Activated CD4-positive, alpha-beta T cell treated with anti-CD3 and anti-CD28 coated beads for 48 hours (primary cell): ENCODE measurements around the gene SCTR.

ENCODE experiments used
- DNase-seq: peaks from one replicate; pipeline ENCODE4 v3.0.0-alpha.2; 2020

SCTR gene

DNA sequence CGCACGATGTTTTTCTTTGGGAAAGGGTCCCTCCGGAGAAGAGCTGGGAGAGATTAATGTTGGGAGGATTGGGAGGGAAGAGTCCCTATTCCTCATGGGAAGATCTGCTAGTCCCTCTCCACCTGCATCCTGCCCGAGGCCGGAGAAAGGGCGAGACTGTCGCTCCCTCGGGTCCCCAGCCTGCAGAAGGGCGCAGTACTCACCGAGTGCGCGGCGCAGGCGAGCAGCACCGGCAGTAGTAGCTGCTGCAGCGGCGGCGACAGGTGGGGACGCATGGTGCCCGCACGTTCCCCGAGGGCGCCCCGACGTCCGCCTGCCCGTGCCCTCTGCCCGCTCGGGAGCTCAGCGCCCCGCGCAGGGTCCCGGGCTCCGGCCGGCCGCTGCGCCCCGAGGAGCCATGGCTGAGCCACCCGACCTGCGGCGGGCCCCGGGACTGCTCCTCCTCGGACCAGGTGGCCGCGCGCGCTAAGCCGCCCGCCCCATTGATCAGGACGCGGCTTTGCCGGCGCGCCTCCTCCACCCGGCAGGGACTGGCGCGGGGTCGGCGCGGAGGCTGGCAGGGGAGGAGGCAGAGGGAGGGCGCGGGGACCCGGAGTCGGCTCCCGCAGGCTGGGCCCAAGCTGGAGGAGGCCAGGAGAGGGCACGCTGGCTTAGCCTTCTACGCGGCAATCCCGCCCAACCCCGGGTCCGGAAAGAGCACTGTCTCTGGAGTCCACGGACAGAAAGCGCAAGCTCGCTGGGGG is at the start of gene SCTR:
Gene SCTR (minus strand): TSS at position 532 of the 743 bp plus-strand sequence. CDS start 257 bp downstream, at position 275.
- DNase-seq = peak; percentile 6

DNA sequence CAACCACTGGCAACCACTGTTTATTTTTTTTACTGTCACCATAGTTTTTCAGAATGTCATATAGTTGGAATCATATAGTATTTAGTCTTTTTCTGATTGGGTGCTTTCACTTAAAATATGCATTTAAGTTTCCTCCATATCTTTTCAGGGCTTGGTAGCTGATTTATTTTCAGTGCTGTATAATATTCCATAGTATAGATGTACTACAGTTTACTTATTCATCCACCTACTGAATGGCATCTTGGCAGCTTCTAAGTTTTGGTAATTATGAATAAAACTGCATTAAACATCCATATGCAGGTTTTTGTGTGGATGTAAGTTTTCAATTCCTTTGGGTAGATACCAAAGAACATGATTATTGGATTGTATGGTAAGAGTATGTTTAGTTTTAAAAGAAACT is 43.0 kb upstream of the SCTR start:
- DNase-seq = no peak

DNA sequence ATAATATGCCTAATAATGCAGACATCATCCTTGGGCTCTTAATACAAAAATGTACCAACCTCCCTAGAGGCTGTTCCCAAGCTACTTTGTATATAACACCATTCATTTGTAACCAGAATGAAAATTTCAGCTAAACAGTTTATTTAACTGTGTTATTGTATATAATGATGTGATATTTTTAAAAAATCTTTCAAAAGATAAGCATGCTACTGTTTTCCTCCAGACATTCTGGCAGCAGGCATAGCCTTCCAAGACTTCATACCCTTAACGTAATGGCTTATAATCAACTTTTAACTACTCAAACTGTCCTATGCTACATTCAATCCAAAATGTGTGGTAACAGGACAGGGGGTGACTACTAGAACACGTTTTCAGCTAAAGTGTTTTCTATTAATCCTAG is 41.2 kb upstream of the SCTR start:
- no peak for DNase-seq

- DNase-seq = no peak
Observed at GRCh38 chr2:119553687-119554344, 29.5 kb upstream of the SCTR start.

GRCh38 chr2:119552902-119553301 is 28.6 kb upstream of the SCTR start:
- DNase-seq = no peak

DNA sequence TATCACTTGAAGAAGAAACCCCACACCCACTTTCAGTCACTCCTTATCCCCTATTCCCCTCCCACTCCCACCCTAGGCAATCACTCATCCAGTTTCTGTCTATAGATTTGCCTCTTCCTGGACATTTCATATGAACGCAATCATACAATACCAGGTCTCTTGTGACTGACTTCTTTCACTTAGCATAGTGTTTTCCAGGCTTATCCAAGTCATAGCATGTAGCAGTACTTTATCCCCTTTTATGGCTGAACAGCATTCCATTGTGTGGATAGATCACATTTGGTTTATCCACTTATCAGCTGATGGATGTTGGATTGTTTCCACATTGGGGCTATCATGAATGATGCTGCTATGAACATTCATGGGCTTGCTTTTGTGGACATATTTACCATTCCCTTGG is 26.6 kb upstream of the SCTR start:
- no peak for DNase-seq

DNA sequence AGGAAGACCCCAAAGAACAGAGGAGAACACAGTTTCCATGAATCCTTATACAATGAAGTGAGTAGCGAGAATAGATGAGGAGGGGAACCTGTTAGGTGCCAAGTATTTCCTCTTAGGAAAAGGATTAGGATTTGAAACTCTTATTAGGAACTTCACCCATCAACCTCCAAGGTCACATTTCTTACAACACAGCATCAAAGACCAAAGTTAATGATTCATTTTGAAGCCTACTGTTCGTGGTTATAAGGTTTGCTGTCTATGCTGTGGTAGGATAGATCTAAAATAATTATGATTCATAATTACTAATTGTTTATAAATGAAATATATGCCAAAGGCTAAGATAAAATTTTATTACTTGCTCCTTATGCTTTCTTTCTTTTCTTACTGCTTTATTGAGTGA is 26.1 kb upstream of the SCTR start:
- DNase-seq = no peak

GRCh38 chr2:119549241-119549640 is 25.0 kb upstream of the SCTR start:
- no peak for DNase-seq

DNA sequence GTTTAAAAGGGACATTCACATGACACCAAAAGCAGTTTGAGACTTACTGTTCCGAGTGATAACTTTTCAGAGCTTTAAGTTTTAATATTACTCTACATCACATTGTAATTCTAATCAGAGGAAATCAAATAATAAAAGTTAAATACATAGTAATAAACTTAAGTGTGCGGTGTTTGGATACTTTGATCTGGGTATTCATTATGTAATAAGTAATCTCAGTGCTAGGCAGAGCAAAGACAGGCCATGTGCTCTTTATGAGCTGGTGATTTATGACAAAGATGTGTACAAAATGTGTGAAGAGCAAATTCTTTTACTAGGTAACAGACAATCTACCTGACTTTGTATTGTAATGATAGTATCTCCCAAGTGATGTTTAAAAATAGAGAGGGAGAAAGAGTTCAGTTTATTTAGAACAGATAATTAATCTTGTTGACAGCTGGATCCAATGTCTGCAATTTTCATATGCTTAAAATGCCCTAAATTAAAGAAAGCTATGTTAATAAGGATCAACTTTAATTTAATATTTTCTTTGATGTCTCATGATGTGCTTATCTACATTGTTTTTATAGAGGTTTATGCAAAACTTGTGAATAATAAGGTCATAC is 24.3 kb upstream of the SCTR start:
- DNase-seq = no peak

GRCh38 chr2:119546447-119546767 is 22.1 kb upstream of the SCTR start:
- DNase-seq = no peak

DNA sequence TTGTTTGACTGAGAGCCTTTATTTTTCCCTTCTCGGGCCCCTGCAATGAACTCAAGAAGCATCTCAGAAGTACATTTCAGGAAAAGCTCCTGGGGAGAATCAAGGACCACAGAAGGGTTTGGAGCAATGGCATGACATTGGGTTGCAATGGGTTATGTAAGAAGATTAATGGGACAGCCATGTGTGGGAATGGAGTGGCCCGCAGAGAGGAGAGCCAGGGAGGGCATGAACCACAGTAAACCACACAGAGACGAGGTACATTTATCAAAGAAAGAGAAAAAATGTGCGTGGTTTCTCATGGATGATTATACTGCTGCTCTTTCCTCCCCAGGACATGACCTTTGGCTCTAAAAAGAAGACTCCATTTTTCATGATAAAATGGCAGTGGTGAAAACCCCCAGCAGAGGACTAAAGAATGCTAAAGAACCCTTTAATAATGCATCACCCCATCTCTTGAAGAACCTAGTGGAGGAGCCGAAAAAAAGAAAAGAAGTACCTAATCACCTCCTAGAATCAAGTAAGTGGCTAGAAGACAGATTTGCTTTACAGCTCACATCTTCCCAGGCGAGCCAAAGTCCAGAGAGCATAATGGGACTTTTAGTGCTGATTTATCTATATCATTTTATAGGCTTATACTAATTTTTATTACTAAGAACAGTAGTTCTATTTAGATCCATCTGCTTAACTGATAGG is 21.6 kb upstream of the SCTR start:
- DNase-seq = no peak

- DNase-seq = no peak
Observed at GRCh38 chr2:119544939-119545475, 20.7 kb upstream of the SCTR start.

DNA sequence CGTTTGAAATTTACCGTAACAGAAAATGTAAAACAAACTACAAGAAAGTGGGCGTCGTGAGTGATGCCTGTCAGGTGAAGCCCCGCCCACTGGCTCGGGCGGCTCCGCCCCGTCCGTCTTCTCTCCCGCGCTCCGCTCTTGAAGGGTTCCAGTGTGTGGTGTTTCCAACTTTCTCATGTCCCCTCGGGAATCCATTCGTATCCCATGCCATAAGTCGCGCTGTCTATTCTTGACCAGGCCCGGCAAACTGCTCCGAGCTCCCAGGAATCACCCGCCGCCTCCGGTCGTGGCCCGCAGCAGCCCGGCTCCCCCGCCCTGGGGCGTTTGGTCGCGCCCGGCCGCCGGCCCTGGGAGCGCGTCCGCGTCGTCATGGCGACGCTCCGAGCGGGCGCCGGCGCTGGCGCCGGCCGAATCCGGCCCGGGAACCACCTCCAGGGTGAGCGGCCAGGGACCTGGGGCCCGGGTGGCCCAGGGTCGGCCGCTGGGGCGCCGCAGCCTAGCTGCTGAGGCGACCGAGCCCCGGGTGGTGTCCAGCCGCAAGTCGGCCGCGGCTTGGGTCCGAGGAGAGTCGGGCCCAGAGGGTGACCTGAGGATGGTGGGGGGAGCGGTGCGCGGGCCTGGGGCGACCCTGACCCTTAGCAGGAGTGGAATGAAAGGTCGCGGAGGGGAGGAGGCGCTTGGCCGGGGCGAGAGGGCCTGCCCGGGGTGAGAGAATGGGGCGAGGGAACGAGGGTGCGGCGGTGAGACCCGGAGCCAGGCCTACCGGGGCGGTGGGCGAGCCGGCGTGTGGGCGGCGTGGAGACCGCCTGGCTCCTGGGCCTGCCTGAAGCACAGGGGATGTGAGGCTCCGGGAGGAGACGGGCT is 20.0 kb upstream of the SCTR start, which contains the start of gene CFAP221:
Gene CFAP221 (plus strand): TSS at position 375 of the 864 bp plus-strand sequence. CDS start 1,683 bp downstream, outside the sequence.
- DNase-seq = peak; percentile 84

- no peak for DNase-seq
Observed at GRCh38 chr2:119541476-119541875, 17.2 kb upstream of the SCTR start.

- no peak for DNase-seq
Observed at GRCh38 chr2:119537792-119538191, 13.5 kb upstream of the SCTR start.

GRCh38 chr2:119536707-119537106 is 12.4 kb upstream of the SCTR start:
- DNase-seq = no peak

DNA sequence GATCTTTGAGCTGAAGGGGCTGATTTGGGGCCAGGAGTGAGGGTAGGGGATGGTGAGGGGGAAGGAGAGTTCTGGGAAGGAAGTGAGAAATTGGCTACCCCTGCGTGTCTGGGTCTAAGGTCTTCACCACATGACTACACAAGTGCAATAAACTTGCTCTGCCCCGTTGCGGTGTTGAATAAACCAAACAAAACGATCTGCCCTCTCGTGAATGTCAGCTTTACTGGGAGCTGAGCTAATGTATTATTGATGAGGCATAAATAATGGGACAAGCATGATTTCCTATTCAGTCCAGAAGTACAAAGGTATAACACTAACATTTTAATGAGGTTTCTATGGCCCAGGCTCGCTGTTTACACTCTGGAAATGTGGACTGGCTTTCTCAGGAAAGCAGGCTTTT is 11.9 kb upstream of the SCTR start:
- DNase-seq = no peak

- no peak for DNase-seq
Observed at GRCh38 chr2:119533560-119533959, 9.3 kb upstream of the SCTR start.

- no peak for DNase-seq
Observed at GRCh38 chr2:119531292-119531691, 7.0 kb upstream of the SCTR start.

DNA sequence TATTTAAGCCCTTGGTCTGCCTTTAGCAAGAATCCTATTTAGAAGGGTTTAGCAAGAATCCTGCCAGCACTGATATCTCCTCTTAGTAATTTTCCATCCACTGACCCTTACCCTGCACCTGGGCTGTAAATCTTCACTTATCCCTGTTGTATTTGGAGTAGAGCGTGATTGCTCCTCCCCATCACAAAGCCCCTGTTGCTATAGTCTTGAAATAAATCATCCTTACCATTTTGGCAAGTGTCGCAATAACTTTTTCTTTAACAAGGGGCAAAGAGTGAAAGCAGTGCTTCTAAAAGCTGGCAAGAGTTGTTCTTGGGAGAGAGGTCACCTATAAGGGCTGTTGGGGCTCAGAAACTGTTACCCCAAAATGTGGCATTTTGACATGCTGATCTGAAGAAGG is 3.7 kb upstream of the SCTR start:
- DNase-seq = no peak

DNA sequence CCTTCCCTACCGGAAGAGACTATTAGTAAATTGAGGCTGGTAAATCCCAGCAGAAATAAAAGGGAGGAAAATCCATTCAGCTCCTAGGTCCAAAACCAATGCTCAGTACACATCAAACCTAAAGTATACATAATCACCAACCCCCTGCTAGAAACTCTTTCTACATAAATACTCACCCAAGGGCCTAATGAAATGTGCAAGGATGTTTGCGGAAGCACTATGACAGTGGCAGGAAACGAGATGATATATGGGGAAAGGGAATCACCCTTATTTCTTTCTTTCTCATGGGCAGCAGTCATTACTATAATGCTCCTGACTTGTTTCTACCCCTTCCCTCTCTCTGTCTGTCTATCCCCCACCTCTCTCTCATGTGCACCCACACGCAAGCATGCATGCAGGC is 1.3 kb upstream of the SCTR start:
- no peak for DNase-seq

DNA sequence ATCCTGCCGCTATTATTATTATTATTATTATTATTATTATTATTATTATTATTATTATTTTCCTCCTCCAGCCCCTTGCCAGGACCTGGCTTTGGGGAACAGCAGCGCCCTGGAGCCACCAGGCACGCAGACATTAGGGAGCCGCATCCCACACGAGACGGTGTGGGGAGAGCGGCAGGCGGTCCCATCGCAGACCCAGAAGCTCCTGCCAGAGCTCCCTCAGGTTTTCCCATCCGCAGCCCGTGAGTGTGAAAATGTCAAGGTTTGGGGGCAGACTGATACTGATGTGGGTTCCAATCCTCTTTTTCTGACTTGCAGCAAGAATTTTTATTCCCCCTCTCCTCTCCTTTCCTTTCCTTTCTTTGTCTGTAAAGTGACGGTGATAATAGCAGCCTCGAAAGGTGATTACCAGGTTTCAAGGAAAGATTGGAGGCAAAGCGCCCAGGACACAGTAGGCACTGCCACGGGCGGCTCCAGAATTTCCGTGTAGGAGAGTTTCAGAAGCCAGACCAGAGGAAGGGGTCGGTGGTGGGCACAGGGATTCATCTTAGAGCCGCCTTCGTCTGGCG is 816 bp downstream of the SCTR start:
- no peak for DNase-seq
